HG02943 (cell line): ENCODE data around the gene OR8D4.
"Not testable (repeated sequence)": the region's sequence is repeated elsewhere in the genome, so short reads cannot be mapped to it uniquely, and the experiment has no call there.

Experiments
- ATAC-seq: cut with Tn5 transposase; IDR thresholded peaks from one replicate; pipeline ENCODE4 v1.9.1; 2021; ENCODE audit warnings: mild to moderate bottlenecking, low read depth, moderate library complexity; ENCODE audit not compliant: unreplicated experiment

The OR8D4 gene

GRCh38 chr11:123901867-123902266 lies at the start of gene OR8D4:
TSS of gene OR8D4 (plus strand) at chr11:123902167. CDS start at chr11:123906432, 4,265 bp downstream.
- no peak for ATAC-seq

GRCh38 chr11:123852321-123852720 lies 49.6 kb upstream of the OR8D4 start:
- ATAC-seq: no peak

- no peak for ATAC-seq
Observed at GRCh38 chr11:123853038-123853437, 48.9 kb upstream of the OR8D4 start.

- no peak for ATAC-seq
Observed at GRCh38 chr11:123856444-123856843, 45.5 kb upstream of the OR8D4 start.

- ATAC-seq: no peak
Observed at GRCh38 chr11:123859731-123860130, 42.2 kb upstream of the OR8D4 start.

GRCh38 chr11:123865293-123865692 lies 36.7 kb upstream of the OR8D4 start:
- not testable (repeated sequence) for ATAC-seq

GRCh38 chr11:123867795-123868194 lies 34.2 kb upstream of the OR8D4 start:
- not testable (repeated sequence) for ATAC-seq

GRCh38 chr11:123880912-123881311 lies 21.1 kb upstream of the OR8D4 start:
- no peak for ATAC-seq

GRCh38 chr11:123885570-123885969 lies 16.4 kb upstream of the OR8D4 start, which contains the start of gene TMEM225:
TSS of gene TMEM225 (minus strand) at chr11:123885670. CDS start at chr11:123885425, 245 bp downstream.
- ATAC-seq: no peak

GRCh38 chr11:123892031-123892430 lies 9.9 kb upstream of the OR8D4 start:
- ATAC-seq: no peak

GRCh38 chr11:123899792-123900191 lies 2.2 kb upstream of the OR8D4 start:
- ATAC-seq: no peak

GRCh38 chr11:123903932-123904331 lies 2.0 kb downstream of the OR8D4 start:
- no peak for ATAC-seq

GRCh38 chr11:123904932-123905331 lies 3.0 kb downstream of the OR8D4 start:
- no peak for ATAC-seq

GRCh38 chr11:123905826-123906225 lies 3.9 kb downstream of the OR8D4 start:
- no peak for ATAC-seq

GRCh38 chr11:123920943-123921342 lies 19.0 kb downstream of the OR8D4 start:
- no peak for ATAC-seq

GRCh38 chr11:123924027-123924426 lies 22.1 kb downstream of the OR8D4 start:
- no peak for ATAC-seq

GRCh38 chr11:123939317-123939716 lies 37.4 kb downstream of the OR8D4 start, which contains the start of gene OR4D5:
TSS of gene OR4D5 (plus strand) at chr11:123939617. CDS start at chr11:123939617, 0 bp downstream.
- no peak for ATAC-seq

GRCh38 chr11:123942413-123942812 lies 40.4 kb downstream of the OR8D4 start:
- no peak for ATAC-seq

- no peak for ATAC-seq
Observed at GRCh38 chr11:123943738-123944137, 41.8 kb downstream of the OR8D4 start, which contains the start of gene OR6T1. TSS of gene OR6T1 (minus strand) at chr11:123943838. CDS start at chr11:123943838, 0 bp downstream.

- ATAC-seq: no peak
Observed at GRCh38 chr11:123945132-123945531, 43.2 kb downstream of the OR8D4 start.

GRCh38 chr11:123956752-123957151 lies 54.8 kb downstream of the OR8D4 start:
- ATAC-seq: no peak
